ENCODE data around the gene ALDH3B2.
"Not testable (repeated sequence)": the region's sequence is repeated elsewhere in the genome, so short reads cannot be mapped to it uniquely, and the experiment has no call there.

Gene ALDH3B2

GRCh38 chr11:67662142-67662834, 12.1 kb downstream of the ALDH3B2 start:
- no peak for DNase-seq (ENCODE audit: low read depth in 2 of 2)

GRCh38 chr11:67660752-67661151, 13.7 kb downstream of the ALDH3B2 start:
- DNase-seq (ENCODE audit: low read depth in 2 of 2): not testable (repeated sequence)

GRCh38 chr11:67659651-67660165, 14.7 kb downstream of the ALDH3B2 start:
- DNase-seq (ENCODE audit: low read depth in 2 of 2): not testable (repeated sequence)

- DNase-seq (ENCODE audit: low read depth in 2 of 2): no peak
Observed at GRCh38 chr11:67657300-67657699, 17.1 kb downstream of the ALDH3B2 start.

- DNase-seq (ENCODE audit: low read depth in 2 of 2): no peak
Observed at GRCh38 chr11:67656278-67656922, 18.0 kb downstream of the ALDH3B2 start.

GRCh38 chr11:67654225-67654624, 20.2 kb downstream of the ALDH3B2 start:
- no peak for DNase-seq (ENCODE audit: low read depth in 2 of 2)

DNA sequence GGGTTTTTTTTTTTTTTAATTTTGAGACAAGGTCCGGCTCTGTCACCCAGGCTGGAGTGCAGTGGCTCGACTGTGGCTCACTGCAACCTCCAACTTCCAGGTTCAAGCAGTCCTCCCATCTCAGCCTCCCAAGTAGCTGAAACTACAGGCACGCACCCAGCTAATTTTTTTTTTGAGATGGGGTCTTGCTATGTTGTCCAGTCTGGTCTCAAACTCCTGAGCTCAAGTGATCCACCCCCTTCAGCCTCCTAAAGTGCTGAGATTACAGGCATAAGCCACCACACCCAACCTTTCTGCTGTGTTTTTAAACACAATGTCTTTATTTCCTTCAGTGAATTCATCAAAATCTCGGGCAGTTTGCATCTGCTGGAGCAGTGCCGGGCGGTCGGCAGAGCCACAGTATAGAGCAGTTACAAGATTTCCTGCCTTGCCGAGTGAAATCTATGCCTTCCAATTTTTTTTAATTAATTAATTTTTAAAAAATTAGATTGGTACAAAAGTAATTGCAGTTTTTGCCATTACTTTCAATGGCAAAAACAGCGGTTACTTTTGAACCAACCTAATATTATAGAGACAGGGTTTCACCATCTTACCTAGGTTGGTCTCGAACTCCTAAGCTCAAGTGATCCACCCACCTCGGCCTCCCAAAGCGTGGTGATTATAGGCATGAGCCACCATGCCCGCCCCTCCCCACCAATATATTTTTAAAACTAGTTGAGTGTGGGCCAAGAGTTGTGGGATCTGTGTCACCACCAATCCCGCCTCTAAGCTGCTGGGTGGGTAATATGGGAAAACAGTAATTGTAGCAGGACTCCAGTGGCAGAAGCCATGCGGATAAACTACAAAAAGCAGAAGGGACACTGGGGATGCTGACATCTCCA, 21.2 kb downstream of the ALDH3B2 start:
- no peak for DNase-seq (ENCODE audit: low read depth in 2 of 2)

GRCh38 chr11:67651976-67652781, 22.2 kb downstream of the ALDH3B2 start:
- no peak for DNase-seq (ENCODE audit: low read depth in 2 of 2)

DNA sequence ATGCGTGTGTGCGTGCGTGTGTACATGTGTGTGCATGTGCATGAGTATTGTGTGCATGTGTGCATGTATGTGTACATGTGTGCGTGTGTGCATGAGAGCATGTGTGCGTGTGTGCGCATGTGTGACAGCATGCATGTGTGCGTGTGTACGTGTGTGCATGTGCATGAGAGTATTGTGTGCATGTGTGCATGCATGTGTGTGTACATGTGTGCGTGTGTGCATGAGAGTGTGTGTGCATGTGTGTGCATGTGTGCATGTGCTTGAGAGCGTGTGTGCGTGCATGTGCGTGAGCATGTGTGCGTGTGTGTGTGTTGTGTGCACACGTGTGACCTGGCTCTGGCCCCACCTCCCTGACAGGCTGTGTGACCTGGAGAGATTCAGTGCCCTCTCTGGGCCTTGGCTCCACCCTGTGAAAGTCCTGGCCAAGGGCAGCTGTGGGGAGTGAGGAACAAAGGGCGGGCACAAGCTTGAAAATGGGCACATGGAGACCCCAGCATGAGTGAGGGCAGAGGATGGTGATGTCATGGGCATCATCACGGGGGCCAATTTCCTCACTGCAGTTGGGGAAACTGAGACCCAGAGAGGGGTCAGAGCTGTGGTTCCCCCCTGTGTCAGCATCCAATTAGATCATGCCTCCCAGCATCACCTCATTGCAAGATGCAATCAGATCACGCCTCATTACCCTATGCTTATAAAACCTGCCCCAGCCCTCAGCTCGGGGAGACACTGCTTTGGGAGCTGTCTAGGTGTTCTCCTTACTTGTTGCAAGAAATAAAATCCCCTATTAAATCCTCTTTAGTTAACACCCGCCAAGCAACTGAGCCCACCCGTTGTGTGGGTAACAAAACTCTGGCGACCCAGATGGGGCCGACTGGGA, 24.6 kb downstream of the ALDH3B2 start:
- no peak for DNase-seq (ENCODE audit: low read depth in 2 of 2)

DNA sequence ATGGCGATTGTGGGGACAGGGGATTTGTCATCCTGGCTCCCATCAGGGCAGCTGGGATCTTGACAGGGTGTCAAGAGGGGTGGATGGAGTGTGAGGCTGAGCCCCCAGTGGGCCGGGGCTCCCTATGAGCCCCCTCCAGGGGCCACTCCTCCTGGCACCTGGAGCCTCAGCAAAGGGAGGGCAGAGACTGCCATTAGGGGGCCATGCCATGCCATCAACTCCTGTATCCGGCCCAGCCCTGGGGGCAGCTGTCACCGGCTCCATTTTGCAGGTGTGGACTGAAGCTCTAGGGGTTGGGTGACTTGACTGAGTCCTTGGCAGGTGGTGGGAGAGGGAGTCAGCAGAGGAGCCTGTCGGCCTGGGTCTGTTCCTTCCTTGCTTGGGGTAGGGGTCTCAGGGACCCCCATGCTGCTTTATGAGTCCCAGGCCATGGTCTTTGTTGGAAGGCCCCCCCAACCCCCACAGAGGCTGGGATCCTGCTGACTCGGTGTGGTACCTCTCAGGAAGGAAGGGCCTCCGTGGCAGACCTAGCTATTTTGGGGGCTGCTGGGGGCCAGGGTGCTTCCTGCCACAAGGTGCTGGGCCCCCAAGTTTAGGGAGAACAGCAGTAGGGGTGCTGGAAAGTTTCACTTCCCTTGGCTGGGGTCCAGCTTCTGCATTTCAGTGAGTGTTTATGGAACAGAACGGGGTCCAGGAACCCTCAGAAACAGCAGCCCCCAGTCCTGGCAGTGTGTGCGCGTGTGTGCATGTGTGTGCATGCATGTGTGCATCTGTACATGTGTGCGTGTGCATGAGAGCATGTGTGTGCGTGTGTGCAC, 25.4 kb downstream of the ALDH3B2 start:
- no peak for DNase-seq (ENCODE audit: low read depth in 2 of 2)

DNA sequence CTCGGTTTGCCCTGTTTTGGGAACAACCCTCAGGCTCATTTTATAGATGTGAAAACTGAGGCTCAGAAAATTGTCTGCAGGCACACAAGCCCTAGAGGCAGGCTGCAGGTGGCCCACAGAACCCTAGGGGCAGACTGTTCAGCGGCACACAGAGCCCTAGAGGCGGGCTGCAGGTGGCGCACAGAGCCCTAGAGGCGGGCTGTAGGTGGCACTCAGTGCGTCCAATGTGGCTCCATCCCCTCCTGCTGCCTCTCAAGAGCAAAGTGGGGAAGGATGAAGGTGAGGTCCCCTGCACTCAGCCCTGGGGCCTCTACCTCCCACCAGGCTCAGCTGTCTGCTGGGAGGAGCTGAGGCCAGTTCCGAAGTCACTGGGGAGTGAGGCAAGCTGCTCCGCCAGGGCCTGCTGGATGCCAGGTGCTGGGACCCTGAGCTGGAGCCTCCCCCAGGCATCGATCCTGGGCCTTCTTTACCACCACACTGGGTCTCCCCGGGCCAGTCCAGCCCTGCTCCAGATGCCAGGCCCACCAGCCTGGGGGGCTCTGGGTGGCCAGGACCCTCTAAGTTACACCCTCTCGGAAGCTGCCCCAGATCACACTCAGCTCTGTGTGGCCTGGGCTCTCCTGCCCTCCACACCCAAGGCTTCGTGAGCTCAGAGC, 26.2 kb downstream of the ALDH3B2 start:
- no peak for DNase-seq (ENCODE audit: low read depth in 2 of 2)

- DNase-seq (ENCODE audit: low read depth in 2 of 2): no peak
Observed at GRCh38 chr11:67647471-67647870, 27.0 kb downstream of the ALDH3B2 start.

DNA sequence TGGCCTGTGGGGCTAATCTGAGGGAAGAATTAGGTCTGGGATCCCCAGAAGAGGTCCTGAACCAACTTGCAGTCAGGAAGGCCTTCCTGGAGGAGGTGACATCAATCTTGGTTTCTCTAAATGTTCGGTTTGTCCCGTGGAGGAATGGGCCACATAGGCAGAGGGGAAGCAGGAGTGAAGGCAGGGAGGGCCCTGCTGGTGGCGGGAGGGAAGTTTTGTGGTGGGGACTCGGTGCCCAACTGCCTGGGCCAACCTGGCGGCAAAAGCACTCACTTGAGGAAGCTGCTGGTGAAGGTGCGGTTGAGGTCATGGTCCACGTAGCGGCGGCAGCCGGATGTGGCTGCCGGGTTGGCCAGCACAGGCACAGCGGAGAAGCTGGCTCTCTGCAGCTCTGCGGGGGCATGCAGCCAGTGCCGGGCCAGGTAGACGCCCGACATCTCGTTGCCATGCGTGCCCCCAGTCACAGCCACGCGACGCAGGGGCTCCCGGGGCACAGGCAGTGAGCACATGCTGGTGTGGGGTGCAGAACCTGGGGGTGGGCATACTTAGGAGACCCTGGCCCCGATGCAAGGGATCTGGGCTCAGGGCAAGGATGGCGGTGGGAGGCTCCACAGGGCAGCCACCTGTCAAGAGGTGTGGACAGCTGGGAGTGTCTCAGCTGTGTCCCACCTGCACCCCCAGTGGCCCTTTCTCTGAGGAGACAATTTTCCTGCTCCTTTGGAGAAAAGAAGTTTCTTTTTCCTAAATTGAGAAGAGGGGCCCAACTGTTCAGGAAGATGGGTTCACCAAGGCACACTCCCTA, 27.7 kb downstream of the ALDH3B2 start:
- no peak for DNase-seq (ENCODE audit: low read depth in 2 of 2)

DNA sequence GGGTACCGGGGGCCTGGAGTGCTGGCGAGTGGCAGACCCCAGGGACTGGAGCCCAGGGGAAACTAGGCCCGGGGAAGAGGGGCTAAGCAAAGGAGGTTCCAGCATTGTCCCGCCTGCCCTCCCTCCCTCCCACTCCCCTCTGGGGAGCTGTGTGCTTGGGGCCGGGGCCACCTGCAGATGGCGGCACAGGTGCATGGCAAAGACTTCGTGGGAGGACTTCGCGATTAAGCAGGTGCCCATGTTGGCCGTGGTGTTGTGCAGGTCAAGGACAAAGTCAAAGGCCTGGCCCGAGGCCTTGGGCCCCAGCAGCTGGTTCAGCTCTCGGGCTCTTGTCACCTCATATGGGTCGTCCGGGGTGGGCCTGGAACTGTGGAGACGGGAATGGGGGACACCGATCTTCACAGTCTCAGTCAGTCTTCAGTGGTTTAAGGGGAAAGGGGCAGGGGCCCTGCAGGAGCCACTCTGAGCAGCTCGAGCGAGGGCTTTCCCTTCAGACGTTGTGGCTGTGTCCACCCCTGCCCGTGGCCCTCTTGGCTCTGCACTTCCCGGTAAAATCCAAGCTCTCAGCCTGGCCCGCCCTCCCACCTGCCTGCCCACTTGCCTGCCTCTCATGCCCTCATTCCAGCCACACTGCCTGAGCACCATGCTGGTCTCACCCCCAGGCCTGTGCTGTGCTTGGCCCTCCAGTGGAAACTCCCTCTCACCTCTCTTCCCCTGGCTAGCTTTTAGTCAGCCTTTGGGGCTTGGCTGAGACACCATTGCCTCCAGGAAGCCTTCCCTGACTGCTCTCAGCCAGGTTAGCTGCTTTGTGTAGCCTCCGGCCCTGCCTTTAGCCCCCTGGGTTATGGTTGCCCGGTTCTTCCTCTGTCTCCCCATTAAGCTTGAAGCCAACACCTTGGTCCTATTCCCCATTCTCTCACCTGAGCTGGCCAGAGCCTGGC, 28.6 kb downstream of the ALDH3B2 start:
- DNase-seq (ENCODE audit: low read depth in 2 of 2): no peak

- no peak for DNase-seq (ENCODE audit: low read depth in 2 of 2)
Observed at GRCh38 chr11:67644472-67645418, 29.7 kb downstream of the ALDH3B2 start.

DNA sequence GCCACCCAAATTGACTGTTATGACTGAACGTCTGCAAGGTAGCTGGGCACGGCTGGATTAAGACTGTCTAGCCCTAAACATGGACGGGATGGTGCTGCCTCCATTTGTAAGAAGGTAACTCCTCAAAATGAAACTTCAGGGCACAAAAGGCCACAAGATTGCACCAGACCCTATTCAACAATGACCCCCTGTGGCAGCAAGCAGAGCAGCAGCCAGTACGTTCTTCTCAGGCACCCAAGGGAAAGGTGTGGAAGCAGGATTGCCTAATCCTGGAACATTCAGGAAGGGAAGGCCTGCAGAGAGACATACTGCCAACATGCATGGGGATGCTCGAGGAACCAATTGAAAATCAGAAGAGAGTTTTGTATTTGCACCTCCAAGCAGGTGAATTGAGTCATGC, 30.4 kb downstream of the ALDH3B2 start:
- DNase-seq (ENCODE audit: low read depth in 2 of 2): no peak
